Medulla oblongata (tissue), 1 donor: ENCODE measurements around the gene PCDH7.
A peak's percentile ranks its signal among the peaks of the same experiment; 100 is the strongest.

ENCODE experiments used
- DNase-seq: peaks from one replicate; pipeline ENCODE4 v3.0.0-alpha.2; 2015; ENCODE audit errors: extremely low spot score

Gene PCDH7

GRCh38 chr4:30720021-30720660 lies at the start of gene PCDH7:
Gene PCDH7 (plus strand): TSS chr4:30720369. CDS start chr4:30721423, 1,054 bp downstream.
- peak; percentile 56 for DNase-seq

DNA sequence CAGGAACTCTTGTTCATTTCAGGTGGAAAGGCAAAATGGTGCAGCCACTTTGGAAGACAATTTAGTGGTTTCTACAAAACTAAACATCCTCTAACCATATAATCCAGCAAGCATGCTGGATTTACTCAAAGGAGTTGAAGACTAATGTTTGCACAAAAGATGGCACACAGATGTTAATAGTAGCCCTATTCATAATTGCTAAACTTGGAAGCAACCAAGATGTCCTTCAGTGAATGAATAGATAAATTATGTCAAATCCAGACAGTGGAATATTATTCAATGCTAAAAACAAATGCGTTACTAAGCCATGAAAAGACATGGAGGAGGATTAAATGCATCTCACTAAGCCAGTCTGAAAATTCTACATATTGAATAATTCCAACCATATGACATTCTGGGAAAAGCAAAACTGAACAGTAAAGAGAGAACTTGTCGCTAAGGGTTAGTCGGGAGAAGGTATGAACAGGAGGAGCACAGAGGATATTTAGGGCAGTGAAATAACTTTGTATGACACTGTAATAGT lies 48.2 kb upstream of the PCDH7 start:
- DNase-seq = no peak

DNA sequence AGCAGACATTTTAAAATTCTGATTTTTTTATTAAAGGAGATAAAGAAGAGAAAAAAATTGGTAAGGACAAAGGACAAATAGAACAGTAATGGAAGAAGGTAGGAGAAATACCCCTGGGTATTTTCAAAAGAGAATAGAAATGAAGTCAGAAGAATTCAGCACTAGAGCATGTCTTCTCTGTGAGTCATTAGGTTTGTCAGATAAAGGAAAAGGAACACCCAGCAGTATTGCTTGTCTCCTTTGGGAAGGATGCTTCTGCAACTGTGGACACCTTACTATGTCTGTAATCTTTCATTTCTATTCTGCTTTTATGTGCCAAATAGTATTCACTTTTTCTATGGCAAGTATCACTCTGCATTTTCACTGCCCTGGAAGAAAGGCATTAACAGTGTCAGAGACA lies 24.0 kb upstream of the PCDH7 start:
- DNase-seq = no peak

GRCh38 chr4:30714408-30715031 lies 5.6 kb upstream of the PCDH7 start:
- DNase-seq = peak; percentile 62

DNA sequence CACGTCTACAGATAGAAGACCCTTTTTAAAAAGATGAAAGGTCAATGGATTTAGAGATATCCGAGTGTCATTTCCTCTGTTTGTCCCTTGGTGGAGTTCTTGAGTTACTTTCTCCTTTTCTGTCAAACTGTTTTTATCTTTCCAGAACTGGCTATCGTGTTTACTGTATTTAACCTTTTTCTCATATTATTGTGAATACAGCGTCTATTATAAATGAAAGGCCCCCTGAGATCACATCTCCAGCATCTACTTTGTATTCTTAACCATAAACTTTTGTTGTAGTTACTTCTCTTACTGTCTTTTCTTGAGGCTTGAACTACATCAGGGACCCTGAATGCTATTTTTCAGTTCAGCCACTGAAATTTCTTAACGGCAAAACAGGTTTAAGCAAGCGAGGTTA lies 4.0 kb upstream of the PCDH7 start:
- peak; percentile 57 for DNase-seq

GRCh38 chr4:30716681-30717207 lies 3.4 kb upstream of the PCDH7 start:
- DNase-seq = no peak

DNA sequence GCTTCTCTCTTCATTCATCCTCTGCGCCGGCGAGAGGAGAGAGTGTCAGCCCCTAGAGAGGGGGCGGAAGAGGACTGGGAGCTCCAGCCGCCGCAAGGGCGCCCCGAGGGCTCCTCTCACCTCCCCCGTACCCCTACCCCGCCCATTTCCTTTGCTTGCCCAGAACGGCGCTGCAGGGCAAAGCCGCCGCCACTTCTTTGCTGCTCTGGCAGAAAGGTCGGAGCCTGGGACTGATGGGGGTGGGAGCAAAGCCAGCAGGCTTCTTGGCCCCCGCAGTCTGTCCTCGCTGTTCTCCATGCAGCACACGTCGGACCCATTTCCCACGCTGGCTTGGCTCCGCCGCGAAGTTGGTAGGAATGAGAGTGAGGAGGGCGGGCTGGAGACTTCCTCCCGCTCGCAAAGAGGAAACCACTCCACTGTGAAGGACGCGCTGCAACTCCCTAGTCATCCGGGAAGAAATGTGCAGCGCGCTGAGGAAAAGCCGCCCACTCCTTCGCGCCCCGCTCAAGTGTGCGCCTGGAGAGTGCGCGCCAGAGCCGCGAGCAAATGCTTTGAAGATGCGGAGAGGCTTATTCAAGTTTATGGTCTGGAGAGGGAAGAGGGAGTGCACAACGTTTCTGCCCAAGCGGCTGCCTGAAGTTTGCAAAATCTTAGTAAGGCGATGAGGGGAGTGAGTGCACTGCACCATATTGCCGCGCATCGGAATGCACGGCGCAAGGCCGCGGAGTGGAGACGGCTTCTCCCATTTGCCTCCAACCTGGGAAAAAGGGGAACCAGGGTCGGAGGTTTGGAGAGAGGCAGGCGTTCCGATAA lies 2.8 kb upstream of the PCDH7 start:
- DNase-seq = peak; percentile 71

DNA sequence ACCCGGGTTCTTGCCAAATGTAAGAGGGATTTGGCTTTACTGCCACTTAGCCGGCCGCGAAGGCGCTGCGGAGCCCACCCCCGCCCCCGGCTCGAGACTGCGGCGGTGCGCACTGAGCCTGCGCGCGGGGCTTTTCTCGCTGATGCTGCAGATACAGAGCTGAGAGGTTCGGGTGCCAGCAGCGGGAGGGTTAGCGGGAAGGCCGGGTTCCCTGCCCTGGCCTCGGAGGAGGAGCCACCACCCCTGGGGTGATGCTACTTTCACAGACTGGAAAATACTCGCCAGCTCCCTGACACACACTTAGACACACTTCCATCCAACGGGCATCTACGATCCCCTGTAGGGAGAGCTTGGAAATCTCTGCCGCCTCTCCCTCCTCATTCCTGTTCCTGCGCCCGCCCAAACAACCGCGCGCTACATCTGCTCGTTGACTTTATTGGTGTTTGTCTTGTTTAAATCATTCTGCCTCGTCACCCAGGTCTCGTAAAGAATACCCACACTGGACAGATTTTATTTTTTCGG lies 2.1 kb upstream of the PCDH7 start:
- DNase-seq = peak; percentile 51

GRCh38 chr4:30718641-30719453 lies 1.3 kb upstream of the PCDH7 start:
- DNase-seq = peak; percentile 50

GRCh38 chr4:30719454-30720020 lies 632 bp upstream of the PCDH7 start:
- DNase-seq = peak; percentile 49

DNA sequence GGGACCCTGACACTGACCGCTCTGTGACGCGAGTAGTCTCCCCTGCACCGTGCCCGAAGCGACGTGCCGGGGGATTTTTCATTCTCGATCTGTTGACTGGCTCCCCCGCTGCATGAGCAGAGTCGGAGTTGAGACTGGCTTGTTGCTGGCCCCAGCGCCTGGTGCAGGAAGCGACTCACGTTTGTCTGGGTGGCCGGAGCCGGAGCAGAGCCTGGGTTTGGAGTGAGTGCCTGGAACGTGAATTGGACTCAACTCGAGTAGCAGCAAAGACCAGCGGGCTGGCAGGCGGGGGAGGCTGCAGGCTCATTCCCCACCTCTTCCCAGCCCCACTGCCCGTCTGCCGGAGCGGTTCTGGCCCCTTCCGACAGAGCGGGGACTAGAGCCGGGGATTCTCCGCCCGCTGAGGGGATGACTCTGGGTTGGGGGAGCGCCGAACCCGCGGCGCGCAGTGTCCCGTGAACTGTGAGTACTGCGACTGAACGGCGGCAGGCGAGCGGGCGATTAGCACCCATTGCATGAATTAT lies 554 bp downstream of the PCDH7 start:
- DNase-seq = no peak

DNA sequence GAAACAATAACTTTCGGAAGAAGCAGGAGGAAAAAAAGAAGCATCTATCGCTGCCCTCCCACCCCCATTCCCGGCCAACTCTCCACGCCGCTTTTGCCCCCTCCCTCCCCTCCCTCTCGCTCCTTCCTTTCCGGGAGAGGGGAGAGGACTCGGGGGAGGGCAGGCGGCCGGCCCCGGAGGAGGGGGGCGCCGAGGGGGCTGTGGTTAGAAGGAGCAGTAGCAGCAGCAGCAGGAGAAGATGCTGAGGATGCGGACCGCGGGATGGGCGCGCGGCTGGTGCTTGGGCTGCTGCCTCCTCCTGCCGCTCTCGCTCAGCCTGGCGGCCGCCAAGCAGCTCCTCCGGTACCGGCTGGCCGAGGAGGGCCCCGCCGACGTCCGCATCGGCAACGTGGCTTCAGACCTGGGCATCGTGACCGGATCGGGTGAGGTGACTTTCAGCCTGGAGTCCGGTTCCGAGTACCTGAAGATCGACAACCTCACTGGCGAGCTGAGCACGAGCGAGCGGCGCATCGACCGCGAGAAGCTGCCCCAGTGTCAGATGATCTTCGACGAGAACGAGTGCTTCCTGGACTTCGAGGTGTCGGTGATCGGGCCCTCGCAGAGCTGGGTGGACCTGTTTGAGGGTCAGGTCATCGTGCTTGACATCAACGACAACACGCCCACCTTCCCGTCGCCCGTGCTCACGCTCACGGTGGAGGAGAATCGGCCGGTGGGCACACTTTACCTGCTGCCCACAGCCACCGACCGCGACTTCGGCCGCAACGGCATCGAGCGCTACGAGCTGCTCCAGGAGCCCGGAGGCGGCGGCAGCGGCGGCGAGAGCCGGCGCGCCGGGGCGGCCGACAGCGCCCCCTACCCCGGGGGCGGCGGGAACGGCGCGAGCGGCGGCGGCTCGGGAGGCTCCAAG lies 1.3 kb downstream of the PCDH7 start:
- DNase-seq = no peak

DNA sequence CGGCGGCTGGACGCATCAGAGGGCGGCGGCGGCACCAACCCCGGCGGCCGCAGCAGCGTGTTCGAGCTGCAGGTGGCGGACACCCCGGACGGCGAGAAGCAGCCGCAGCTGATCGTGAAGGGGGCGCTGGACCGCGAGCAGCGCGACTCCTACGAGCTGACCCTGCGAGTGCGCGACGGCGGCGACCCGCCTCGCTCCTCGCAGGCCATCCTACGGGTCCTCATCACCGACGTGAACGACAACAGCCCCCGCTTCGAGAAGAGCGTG lies 1.9 kb downstream of the PCDH7 start:
- DNase-seq = no peak

GRCh38 chr4:30722359-30723200 lies 2.4 kb downstream of the PCDH7 start:
- DNase-seq = no peak

GRCh38 chr4:30723201-30723955 lies 3.2 kb downstream of the PCDH7 start:
- DNase-seq = no peak

DNA sequence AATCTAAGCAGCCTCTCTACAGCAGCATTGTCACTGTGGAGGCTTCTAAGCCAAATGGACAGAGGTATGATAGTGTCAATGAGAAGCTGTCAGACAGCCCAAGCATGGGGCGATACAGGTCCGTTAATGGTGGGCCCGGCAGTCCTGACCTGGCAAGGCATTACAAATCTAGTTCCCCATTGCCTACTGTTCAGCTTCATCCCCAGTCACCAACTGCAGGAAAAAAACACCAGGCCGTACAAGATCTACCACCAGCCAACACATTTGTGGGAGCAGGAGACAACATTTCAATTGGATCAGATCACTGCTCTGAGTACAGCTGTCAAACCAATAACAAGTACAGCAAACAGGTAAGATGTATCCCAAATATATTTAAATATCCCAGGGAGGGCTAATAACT lies 4.1 kb downstream of the PCDH7 start:
- DNase-seq = no peak

DNA sequence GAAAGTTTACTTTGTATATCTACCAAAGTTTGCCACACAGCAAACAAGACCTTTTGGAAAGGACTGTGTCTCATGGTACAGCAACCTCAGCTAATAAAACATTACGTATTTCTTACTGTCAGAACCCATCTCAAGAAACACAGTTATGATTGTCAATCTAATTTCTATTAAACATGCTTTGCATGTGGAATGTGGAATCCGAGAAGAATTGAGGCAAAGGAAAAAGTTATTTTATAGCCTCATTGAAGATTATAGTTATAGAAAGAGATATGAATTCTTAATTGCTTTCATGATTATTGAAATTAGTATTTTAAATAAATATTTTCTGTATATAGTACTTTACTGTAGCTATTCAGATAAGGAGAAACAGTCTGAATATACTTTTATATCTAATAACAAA lies 5.4 kb downstream of the PCDH7 start:
- no peak for DNase-seq

DNA sequence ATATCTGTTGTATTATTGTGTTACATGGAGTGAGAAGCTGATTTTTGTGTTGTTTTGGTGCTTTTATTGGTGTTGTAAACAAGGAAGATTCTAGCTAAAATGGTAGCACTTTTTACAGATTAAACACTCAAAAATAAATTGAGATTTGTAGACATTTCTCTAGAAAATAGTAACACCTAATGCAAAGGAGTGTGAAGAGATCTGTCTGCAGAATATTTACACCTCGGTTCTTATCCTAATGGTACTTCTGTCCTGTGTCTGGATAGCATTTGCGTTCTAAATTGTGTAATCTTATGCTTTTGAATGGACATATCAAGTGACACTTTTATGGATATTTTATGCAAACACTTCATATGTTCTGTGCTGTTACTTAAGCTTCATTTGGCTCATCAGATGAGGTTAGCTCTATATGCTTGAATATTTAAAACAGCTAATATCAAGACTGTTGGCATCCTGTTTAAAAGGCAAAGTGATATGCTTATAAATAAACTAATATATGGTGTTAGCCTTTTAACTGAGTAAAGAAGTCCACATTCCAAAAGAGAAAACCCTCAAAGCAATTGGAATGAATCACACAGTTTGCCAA lies 6.0 kb downstream of the PCDH7 start:
- DNase-seq = no peak
